Sigmoid colon (tissue), 4 donors: ENCODE results near the gene ITGB4.

ENCODE experiments used
- EP300 ChIP-seq, 4 donors: sonication (generic); formaldehyde crosslinking; IDR thresholded peaks; one replicate each; pipeline ENCODE4 v1.6.1; 2017; ENCODE audit warnings: antibody characterized with exemption in 4 of 4
- POLR2A ChIP-seq, 2 donors: fragments of 450-650 bp; IDR thresholded peaks; one replicate each; pipeline ENCODE4 v1.6.1; 2016; ENCODE audit warnings: antibody characterized with exemption in 2 of 2, mild to moderate bottlenecking in 2 of 2, moderate library complexity in 2 of 2
- POLR2AphosphoS5 ChIP-seq, 4 donors: sonication (generic); formaldehyde crosslinking; IDR thresholded peaks; one replicate each; pipeline ENCODE4 v1.6.1; 2017; ENCODE audit warnings: antibody characterized with exemption in 4 of 4
- TF ChIP-seq, protein P1 (sequence below), 4 experiments: fragments of 450-650 bp in 3 of 4; fragments of 200-600 bp in 1 of 4; IDR thresholded peaks; one replicate each; pipeline ENCODE4 v1.5.1; 2016 to 2019; ENCODE audit warnings: antibody characterized with exemption in 4 of 4, mild to moderate bottlenecking in 3 of 4, moderate library complexity in 2 of 4

GRCh38 chr17:75727391-75727790 is 6.1 kb downstream of the ITGB4 start:
- TF ChIP-seq, protein P1, sequence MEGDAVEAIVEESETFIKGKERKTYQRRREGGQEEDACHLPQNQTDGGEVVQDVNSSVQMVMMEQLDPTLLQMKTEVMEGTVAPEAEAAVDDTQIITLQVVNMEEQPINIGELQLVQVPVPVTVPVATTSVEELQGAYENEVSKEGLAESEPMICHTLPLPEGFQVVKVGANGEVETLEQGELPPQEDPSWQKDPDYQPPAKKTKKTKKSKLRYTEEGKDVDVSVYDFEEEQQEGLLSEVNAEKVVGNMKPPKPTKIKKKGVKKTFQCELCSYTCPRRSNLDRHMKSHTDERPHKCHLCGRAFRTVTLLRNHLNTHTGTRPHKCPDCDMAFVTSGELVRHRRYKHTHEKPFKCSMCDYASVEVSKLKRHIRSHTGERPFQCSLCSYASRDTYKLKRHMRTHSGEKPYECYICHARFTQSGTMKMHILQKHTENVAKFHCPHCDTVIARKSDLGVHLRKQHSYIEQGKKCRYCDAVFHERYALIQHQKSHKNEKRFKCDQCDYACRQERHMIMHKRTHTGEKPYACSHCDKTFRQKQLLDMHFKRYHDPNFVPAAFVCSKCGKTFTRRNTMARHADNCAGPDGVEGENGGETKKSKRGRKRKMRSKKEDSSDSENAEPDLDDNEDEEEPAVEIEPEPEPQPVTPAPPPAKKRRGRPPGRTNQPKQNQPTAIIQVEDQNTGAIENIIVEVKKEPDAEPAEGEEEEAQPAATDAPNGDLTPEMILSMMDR (IDR thresholded peaks at IDR 0.05), result no peak
- TF ChIP-seq POLR2A (IDR thresholded peaks at IDR 0.05) (no peak), POLR2AphosphoS5 (IDR thresholded peaks at IDR 0.05) (no peak), EP300 (IDR thresholded peaks at IDR 0.05) (no peak)
